RWPE1 (cell line): ENCODE measurements around the gene WWOX.

Experiments
- CTCF ChIA-PET: fragments of 350-600 bp; sonication (Branson Sonifier 250); formaldehyde crosslinking; extraction: SDS; loops from one replicate; lab custom pipeline; 2021; lab: Yijun Ruan, JAX
- POLR2A ChIA-PET: fragments of 400-600 bp; formaldehyde crosslinking; extraction: SDS; loops from one replicate; lab custom pipeline; 2020; ENCODE audit warnings: antibody characterized with exemption; ENCODE audit not compliant: low non-redundant PET; lab: Yijun Ruan, JAX
- DNase-seq: peaks from one replicate; pipeline ENCODE4 v3.0.0; 2012; ENCODE audit warnings: low spot score
- H3K27ac ChIP-seq: fragments of 450-650 bp; 2 replicates; pipeline ENCODE4 v1.5.1; 2017
- TF ChIP-seq, protein P1 (sequence below): fragments of 450-650 bp; conservative IDR thresholded peaks from 2 replicates; pipeline ENCODE4 v1.5.1; 2017; ENCODE audit warnings: low read depth, mild to moderate bottlenecking

Gene WWOX

DNA sequence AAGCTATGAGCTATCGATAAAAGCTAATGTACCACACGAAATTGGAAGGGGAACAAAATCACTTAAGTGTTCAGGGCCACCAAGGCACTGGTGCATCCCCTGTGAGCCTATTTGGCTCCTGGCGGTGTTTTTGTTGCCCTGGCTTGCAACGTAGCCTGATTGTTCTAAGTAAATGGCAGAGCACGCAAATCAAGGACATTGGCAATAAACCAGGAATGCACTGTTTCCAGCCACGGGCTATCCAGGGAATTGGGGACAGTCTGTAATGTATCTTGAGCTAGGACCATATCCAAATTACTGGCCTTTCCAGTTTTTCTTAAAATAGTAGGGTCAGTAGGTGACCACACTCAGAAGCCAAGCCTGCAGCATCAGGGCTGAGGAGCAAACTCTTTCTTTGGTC lies 767.1 kb downstream of the WWOX start:
- ChIA-PET CTCF (no interaction called here), POLR2A (no interaction called here)
- DNase-seq: no peak
- no peak overlapping the region for H3K27ac ChIP-seq
- TF ChIP-seq, protein P1, sequence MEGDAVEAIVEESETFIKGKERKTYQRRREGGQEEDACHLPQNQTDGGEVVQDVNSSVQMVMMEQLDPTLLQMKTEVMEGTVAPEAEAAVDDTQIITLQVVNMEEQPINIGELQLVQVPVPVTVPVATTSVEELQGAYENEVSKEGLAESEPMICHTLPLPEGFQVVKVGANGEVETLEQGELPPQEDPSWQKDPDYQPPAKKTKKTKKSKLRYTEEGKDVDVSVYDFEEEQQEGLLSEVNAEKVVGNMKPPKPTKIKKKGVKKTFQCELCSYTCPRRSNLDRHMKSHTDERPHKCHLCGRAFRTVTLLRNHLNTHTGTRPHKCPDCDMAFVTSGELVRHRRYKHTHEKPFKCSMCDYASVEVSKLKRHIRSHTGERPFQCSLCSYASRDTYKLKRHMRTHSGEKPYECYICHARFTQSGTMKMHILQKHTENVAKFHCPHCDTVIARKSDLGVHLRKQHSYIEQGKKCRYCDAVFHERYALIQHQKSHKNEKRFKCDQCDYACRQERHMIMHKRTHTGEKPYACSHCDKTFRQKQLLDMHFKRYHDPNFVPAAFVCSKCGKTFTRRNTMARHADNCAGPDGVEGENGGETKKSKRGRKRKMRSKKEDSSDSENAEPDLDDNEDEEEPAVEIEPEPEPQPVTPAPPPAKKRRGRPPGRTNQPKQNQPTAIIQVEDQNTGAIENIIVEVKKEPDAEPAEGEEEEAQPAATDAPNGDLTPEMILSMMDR: no peak

DNA sequence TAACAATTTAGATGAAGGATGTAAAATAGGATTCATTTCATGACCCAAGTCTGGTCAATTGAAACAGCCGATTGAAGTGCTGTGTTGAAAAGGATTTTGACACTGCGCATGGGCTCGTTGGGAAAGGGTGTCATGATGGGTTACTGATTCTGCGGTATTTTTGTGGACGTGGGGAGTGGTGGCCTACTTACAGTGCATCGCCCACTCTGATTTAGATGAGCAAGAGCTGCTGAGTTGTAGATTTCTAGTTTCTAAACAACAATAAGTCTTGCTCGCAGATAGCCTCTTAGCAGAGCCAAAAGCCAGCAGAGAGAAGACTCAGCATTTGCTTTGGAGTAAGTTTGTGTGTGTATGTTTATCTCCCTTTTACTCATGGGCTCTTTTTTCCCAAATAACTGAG lies 770.0 kb downstream of the WWOX start:
- TF ChIP-seq, protein P1: no peak
- no peak overlapping the region for H3K27ac ChIP-seq
- POLR2A ChIA-PET: no interaction called here
- CTCF ChIA-PET: no interaction called here
- DNase-seq: no peak

DNA sequence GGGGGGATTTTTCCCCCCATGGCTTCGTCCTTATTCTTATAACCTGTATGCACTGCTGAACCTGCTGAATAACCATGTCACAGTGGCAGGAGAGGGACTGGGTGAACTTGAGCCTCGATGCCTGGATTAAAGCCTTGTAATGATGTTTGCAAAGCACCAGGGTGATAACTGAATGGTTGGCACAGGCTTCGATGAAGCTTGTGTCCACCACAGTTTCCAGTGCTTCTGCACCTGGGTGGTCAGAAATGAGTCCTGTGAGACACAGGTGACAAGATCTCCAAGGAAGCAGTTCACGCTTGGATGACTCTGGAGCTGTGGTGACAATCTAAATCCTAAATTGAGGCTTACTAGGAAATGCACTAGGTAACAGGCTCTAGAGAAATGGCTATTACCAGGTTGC lies 771.8 kb downstream of the WWOX start:
- TF ChIP-seq, protein P1: no peak
- no peak overlapping the region for H3K27ac ChIP-seq
- POLR2A ChIA-PET: no interaction called here
- DNase-seq: no peak
- CTCF ChIA-PET: interaction anchor here (0.6 kb wide), 2 partner anchors 117 to 415 kb away, joined by 3 to 5 read pairs; no protein-coding TSS in a partner anchor

DNA sequence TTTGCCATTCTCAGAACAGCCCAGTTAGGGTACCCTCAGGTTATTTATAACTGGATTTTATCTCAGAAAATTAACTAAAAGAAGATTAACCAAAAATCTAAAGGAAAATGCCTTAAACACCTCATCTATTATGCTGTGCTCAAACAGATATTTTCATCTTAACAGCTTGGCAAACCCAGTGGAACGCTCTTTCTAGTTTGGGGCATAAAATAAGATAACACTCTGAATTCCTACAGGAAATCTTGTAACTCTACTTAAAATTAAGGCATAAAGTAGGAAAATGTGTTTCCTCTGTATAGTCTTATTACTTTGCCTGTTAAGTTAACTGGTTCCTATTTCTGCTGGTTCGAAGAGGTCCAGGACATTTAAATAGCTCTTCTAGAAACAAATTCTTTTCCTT lies 777.2 kb downstream of the WWOX start:
- TF ChIP-seq, protein P1: no peak
- no peak overlapping the region for H3K27ac ChIP-seq
- POLR2A ChIA-PET: no interaction called here
- DNase-seq: no peak
- CTCF ChIA-PET: no interaction called here

DNA sequence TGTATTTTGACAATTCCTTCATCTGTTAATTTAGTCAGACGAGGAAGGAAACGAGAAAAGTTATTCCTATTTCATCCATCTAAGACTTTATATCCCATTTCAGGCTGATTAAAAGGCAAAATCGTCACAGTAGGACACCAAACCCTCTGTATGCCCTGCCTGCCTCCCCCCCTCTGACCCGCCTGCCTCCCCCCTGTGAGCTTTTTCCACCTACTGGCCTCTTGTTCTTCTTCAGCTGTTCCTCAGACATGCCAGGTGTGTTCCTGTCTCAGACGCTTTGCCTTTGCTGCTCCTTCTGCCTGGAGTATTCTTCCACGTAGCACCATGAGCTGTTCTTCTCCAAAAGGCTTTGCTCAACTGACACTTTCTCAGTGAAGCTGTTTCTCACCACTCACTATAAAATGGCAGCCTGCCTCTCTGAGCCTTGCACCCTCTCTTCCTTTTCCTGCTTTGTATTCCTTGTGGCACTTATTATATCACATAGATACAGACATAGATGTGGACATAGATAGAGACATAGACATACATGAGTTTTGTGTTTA lies 777.7 kb downstream of the WWOX start:
- ChIA-PET CTCF (no interaction called here), POLR2A (no interaction called here)
- no peak overlapping the region for H3K27ac ChIP-seq

DNA sequence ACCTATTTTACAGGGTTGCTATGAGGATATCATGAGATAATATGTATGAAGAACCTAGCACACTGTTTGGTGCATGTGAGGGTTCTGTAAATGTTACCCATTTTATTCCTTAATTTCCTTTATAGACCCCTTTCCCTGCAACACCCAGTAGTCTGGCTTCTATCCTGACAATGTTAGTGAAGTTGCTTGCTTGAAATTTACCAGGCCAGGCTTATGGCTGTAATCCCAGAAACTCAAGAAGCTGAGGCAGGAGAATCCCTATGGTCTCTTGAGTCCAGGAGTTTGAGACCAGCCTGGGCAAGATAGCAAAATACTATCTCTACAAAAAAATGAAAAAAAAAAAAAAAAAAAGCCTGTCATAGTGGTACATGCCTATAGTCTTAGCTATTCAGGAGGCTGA lies 779.1 kb downstream of the WWOX start:
- ChIA-PET POLR2A (no interaction called here), CTCF (interaction anchor here (0.7 kb wide), 2 partner anchors 186 to 470 kb away, joined by 5 to 6 read pairs; no protein-coding TSS in a partner anchor)
- TF ChIP-seq, protein P1: no peak

More for the DNA sequence above, 777.7 kb downstream of the WWOX start:
- TF ChIP-seq, protein P1: no peak
- no peak for DNase-seq

DNA sequence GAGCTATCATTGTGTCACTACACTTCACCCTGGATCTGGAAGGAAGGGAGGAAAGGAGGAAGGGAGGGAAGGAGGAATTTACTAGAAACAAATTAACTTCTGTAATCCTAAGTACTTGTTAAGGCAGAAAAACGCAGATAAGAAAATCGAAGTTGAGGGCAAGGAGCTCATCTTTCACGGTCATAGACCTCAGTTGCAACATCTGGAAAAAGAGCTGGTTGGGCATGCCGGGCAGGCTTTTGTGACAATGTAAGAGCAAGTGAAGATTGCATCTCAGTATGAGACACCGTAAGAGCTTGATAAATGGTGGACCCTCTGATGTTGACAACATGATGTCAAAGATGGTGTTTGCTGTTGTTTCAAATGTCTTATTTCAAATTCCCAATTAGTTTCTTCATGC lies 779.6 kb downstream of the WWOX start:
- TF ChIP-seq, protein P1: no peak
- POLR2A ChIA-PET: no interaction called here
- DNase-seq: no peak
- CTCF ChIA-PET: interaction anchor here (0.7 kb wide), 2 partner anchors 186 to 469 kb away, joined by 5 to 6 read pairs; no protein-coding TSS in a partner anchor
- no peak overlapping the region for H3K27ac ChIP-seq

More for the DNA sequence above, 779.1 kb downstream of the WWOX start:
- no peak overlapping the region for H3K27ac ChIP-seq
- no peak for DNase-seq
